NB4 (cell line): Measurements from ENCODE around the gene ITSN1.

ENCODE experiments used
- DNase-seq: peaks from one replicate; pipeline ENCODE4 v3.0.0; 2010; ENCODE audit warnings: low read depth
- H3K4me3 ChIP-seq: one replicate; pipeline ENCODE4 v1.5.1; 2011; ENCODE audit warnings: mild to moderate bottlenecking, low read depth, low read length, moderate library complexity
- CTCF ChIP-seq: IDR thresholded peaks from one replicate; pipeline ENCODE4 v1.5.1; 2012; ENCODE audit warnings: low read depth, low read length
- MAX ChIP-seq: IDR thresholded peaks from 2 replicates; pipeline ENCODE4 v1.6.1; 2011; ENCODE audit warnings: low read depth, low read length
- MYC ChIP-seq: IDR thresholded peaks from 2 replicates; pipeline ENCODE4 v1.6.1; 2011; ENCODE audit warnings: low read depth, low read length
- POLR2A ChIP-seq: IDR thresholded peaks from 2 replicates; pipeline ENCODE4 v1.6.1; 2011; ENCODE audit warnings: mild to moderate bottlenecking; ENCODE audit not compliant: insufficient read length; ENCODE audit errors: extremely low read depth

Gene ITSN1

GRCh38 chr21:33762803-33763581 is 120.7 kb downstream of the ITSN1 start:
- no peak for TF ChIP-seq MYC
- TF ChIP-seq POLR2A, result no peak
- no peak for TF ChIP-seq MAX
- no peak for TF ChIP-seq CTCF
- H3K4me3 ChIP-seq, result no peak overlapping the region
- DNase-seq, result no peak

- no peak for DNase-seq
- H3K4me3 ChIP-seq, result no peak overlapping the region
- TF ChIP-seq POLR2A, result no peak
- no peak for TF ChIP-seq CTCF
- TF ChIP-seq MAX, result no peak
- TF ChIP-seq MYC, result no peak
Observed at GRCh38 chr21:33763582-33763899, 121.2 kb downstream of the ITSN1 start.

GRCh38 chr21:33767236-33767635 is 124.9 kb downstream of the ITSN1 start:
- no peak for DNase-seq
- H3K4me3 ChIP-seq, result no peak overlapping the region
- TF ChIP-seq CTCF, result no peak
- no peak for TF ChIP-seq MAX
- TF ChIP-seq POLR2A, result no peak
- TF ChIP-seq MYC, result no peak

GRCh38 chr21:33767960-33768359 is 125.7 kb downstream of the ITSN1 start:
- no peak for TF ChIP-seq POLR2A
- no peak for TF ChIP-seq MAX
- TF ChIP-seq CTCF, result no peak
- no peak for TF ChIP-seq MYC
- no peak for DNase-seq
- H3K4me3 ChIP-seq, result no peak overlapping the region

- no peak for TF ChIP-seq CTCF
- TF ChIP-seq POLR2A, result no peak
- TF ChIP-seq MAX, result no peak
- TF ChIP-seq MYC, result no peak
- no peak for DNase-seq
Observed at GRCh38 chr21:33769057-33769456, 126.8 kb downstream of the ITSN1 start.

More at GRCh38 chr21:33769057-33769456, 126.8 kb downstream of the ITSN1 start:
- H3K4me3 ChIP-seq, result no peak overlapping the region
